AG04450 (cell line): ENCODE results near the gene HS6ST3. TPM values are rescaled to one million over a fixed set of nuclear protein-coding genes. Genes with fewer than 3 reads are reported as not detected.

ENCODE experiments used
- CTCF ChIA-PET: fragments of 300-600, 350-600 bp; formaldehyde crosslinking; extraction: SDS; loops from one replicate; lab custom pipeline; 2022; ENCODE audit warnings: antibody characterized with exemption, inconsistent platforms; lab: Charles Lee
- POLR2A ChIA-PET: fragments of 350-600 bp; formaldehyde crosslinking; extraction: SDS; loops from one replicate; lab custom pipeline; 2021; ENCODE audit warnings: antibody characterized with exemption, inconsistent platforms; lab: Yijun Ruan, JAX
- DNase-seq: peaks from one replicate; pipeline ENCODE4 v3.0.0-alpha.2; 2011; ENCODE audit warnings: low read depth, low spot score
- H3K27ac ChIP-seq: one replicate; pipeline ENCODE4 v1.5.1; 2012; ENCODE audit warnings: low read depth, low read length, control low read depth
- H3K27me3 ChIP-seq: one replicate; pipeline ENCODE4 v1.6.0; 2012; ENCODE audit warnings: low read length; ENCODE audit not compliant: control insufficient read depth, insufficient read depth
- H3K4me3 ChIP-seq: 2 replicates; pipeline ENCODE4 v1.5.1; 2011; ENCODE audit warnings: mild to moderate bottlenecking, low read depth, low read length, control low read depth
- H3K9me3 ChIP-seq: 2 replicates; pipeline ENCODE4 v1.5.1; 2012; ENCODE audit warnings: low read length; ENCODE audit not compliant: control insufficient read depth, insufficient read depth
- polyA plus RNA-seq: library from polyadenylated mRNA; depleted of rRNA; stranded (reverse); fragments of >200 nt; gene quantifications from 2 replicates; pipeline ENCODE4 v1.2.3, GENCODE V29; 2011
- TF ChIP-seq, protein P1 (sequence below): IDR thresholded peaks from 2 replicates; pipeline ENCODE4 v1.5.1; 2011; ENCODE audit warnings: low read depth, low read length, control low read depth, inconsistent platforms

HS6ST3 gene
- polyA plus RNA-seq, 1 experiment = not detected

DNA sequence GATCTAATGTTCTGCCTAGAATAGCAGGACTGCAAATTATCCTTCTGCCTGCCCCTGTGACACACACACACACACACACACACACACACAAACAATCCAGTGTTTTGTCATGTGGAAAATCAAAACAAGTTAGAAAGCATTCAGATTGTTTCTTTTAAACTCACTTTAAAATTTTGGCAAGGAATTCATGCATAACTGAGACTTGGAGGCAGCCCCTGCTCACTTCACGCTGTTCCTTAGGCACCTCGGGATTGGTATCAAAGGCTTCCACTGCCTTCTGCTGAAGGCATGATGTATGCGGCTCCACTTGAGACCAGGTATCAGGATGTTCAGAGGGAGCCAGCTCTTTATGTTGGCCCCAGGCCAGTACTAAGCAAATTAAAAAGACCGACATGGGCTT is 745.6 kb downstream of the HS6ST3 start:
- ChIA-PET POLR2A (no interaction called here), CTCF (no interaction called here)
- H3K9me3 ChIP-seq = peaks cover 7% of the 10 kb centered on the region; the same call in 1 of the 2 replicates
- TF ChIP-seq, protein P1, sequence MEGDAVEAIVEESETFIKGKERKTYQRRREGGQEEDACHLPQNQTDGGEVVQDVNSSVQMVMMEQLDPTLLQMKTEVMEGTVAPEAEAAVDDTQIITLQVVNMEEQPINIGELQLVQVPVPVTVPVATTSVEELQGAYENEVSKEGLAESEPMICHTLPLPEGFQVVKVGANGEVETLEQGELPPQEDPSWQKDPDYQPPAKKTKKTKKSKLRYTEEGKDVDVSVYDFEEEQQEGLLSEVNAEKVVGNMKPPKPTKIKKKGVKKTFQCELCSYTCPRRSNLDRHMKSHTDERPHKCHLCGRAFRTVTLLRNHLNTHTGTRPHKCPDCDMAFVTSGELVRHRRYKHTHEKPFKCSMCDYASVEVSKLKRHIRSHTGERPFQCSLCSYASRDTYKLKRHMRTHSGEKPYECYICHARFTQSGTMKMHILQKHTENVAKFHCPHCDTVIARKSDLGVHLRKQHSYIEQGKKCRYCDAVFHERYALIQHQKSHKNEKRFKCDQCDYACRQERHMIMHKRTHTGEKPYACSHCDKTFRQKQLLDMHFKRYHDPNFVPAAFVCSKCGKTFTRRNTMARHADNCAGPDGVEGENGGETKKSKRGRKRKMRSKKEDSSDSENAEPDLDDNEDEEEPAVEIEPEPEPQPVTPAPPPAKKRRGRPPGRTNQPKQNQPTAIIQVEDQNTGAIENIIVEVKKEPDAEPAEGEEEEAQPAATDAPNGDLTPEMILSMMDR = no peak
- no peaks in the 10 kb centered on the region for H3K27me3 ChIP-seq
- no peak overlapping the region for H3K27ac ChIP-seq
- no peak overlapping the region for H3K4me3 ChIP-seq
- no peak for DNase-seq

- TF ChIP-seq, protein P1 = no peak
- DNase-seq = no peak
- ChIA-PET POLR2A (no interaction called here), CTCF (no interaction called here)
- Histone ChIP-seq H3K27ac (no peak overlapping the region), H3K27me3 (no peaks in the 10 kb centered on the region), H3K4me3 (no peak overlapping the region), H3K9me3 (peaks cover 7% of the 10 kb centered on the region; the same call in 1 of the 2 replicates)
Measured at GRCh38 chr13:96836733-96837132, 746.8 kb downstream of the HS6ST3 start.

DNA sequence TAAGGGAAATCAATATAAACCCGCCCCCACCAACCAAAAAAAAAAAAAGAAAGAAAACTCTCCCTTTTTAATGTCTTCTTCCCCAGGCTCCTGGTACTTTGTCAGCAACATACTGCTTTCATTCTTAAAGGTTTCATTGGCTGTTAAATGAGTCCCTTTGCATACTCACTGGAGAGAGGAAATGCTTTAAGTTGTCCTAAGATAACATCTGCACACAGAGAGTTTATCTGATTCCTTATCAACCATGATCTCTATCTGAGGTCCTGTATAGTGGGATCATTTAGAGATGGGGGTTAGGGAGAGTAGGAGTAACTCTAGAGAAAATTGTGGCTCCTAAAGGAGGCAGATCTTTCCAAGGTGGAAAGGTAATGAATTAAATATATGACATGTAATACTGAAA is 747.9 kb downstream of the HS6ST3 start:
- H3K27me3 ChIP-seq = no peaks in the 10 kb centered on the region
- ChIA-PET POLR2A (no interaction called here), CTCF (no interaction called here)
- H3K27ac ChIP-seq = no peak overlapping the region
- no peak overlapping the region for H3K4me3 ChIP-seq
- H3K9me3 ChIP-seq = peaks cover 3% of the 10 kb centered on the region; the same call in 1 of the 2 replicates
- TF ChIP-seq, protein P1 = no peak
- no peak for DNase-seq

- TF ChIP-seq, protein P1 = no peak
- DNase-seq = no peak
- Histone ChIP-seq H3K27me3 (no peaks in the 10 kb centered on the region), H3K27ac (no peak overlapping the region), H3K9me3 (peaks cover 8% of the 10 kb centered on the region), H3K4me3 (no peak overlapping the region)
- POLR2A ChIA-PET = no interaction called here
- CTCF ChIA-PET = no interaction called here
Measured at GRCh38 chr13:96844195-96844594, 754.3 kb downstream of the HS6ST3 start.

- H3K9me3 ChIP-seq = peaks cover 8% of the 10 kb centered on the region
- CTCF ChIA-PET = no interaction called here
Measured at GRCh38 chr13:96844616-96845015, 754.7 kb downstream of the HS6ST3 start.

More at GRCh38 chr13:96844616-96845015, 754.7 kb downstream of the HS6ST3 start:
- POLR2A ChIA-PET = no interaction called here
- Histone ChIP-seq H3K27me3 (no peaks in the 10 kb centered on the region), H3K27ac (no peak overlapping the region), H3K4me3 (no peak overlapping the region)
- no peak for DNase-seq
- TF ChIP-seq, protein P1 = no peak
